ENCODE measurements around the gene SLC5A7.
A peak's percentile ranks its signal among the peaks of the same experiment; 100 is the strongest.

The SLC5A7 gene

GRCh38 chr2:107986278-107987217 is at the start of gene SLC5A7:
Gene SLC5A7, plus strand, starts transcription at chr2:107986524. Its CDS starts 1,632 bp downstream, at chr2:107988156.
- peak in 1 of 2 experiments; percentile 29 for DNase-seq

DNA sequence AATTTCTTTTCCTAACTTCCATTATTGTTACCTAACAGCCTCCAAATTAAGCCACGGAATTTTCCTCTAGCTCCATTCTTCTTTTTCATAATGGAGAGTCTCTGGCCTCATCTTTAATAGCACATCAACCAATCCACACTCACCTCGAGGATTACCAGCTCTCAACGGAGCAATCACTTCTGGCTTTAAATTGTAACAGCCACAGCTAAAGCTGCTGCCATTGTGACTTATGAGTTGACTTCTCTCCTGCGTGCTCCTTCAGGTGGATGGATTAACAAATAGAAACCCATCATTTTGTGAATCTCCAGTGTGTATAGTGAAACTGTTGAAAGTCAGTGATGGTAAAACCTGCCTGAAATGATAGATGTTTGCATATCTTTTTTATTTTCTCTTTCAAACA is 24.9 kb upstream of the SLC5A7 start:
- no peak for DNase-seq

DNA sequence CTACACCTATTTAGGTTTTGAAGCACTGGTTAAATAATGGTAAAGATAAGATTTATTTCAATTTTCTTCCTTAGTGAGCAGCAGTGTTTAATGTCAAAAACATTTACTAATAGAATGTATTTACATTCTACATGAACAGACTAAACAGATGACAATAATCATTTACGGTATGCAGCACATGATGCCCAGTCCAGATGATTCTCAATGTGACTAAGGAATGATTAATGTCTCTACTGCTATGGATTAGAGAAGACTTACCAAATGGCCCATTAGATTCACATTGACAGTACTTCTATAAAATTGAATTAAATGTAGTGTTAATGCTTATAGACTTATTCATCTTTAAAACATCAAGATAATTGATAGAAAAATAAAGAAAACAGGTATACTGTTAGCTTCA is 22.1 kb upstream of the SLC5A7 start:
- DNase-seq = no peak

- DNase-seq = no peak
Observed at GRCh38 chr2:107984707-107985106, 1.6 kb upstream of the SLC5A7 start.

- DNase-seq = no peak
Observed at GRCh38 chr2:107988108-107988507, 1.8 kb downstream of the SLC5A7 start.

- DNase-seq = no peak
Observed at GRCh38 chr2:107989445-107989844, 3.1 kb downstream of the SLC5A7 start.

DNA sequence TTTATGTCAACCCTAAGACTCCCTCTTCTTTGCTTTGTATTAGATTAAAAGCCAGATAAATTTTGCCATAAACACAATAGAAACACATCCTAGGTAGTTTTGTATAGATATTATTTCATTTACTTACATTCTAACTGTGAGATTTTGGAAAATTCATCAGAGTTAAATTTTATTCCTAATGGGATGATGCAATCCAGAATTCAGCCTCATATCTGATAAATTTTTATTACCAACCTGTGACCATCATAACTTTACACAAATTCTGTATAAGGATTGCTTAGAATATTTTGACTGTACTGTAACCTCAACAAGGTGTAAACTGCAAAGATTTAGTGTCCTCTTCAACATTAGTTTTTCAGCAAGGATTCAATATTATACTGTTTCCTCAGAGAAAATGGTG is 4.4 kb downstream of the SLC5A7 start:
- no peak for DNase-seq

GRCh38 chr2:107992069-107992468 is 5.7 kb downstream of the SLC5A7 start:
- no peak for DNase-seq

- DNase-seq = no peak
Observed at GRCh38 chr2:107999158-107999557, 12.8 kb downstream of the SLC5A7 start.

GRCh38 chr2:108010912-108011591 is 24.7 kb downstream of the SLC5A7 start:
- no peak for DNase-seq

GRCh38 chr2:108013305-108013704 is 27.0 kb downstream of the SLC5A7 start:
- DNase-seq = no peak

GRCh38 chr2:108022628-108023027 is 36.3 kb downstream of the SLC5A7 start:
- DNase-seq = no peak

GRCh38 chr2:108023776-108024175 is 37.5 kb downstream of the SLC5A7 start:
- DNase-seq = no peak

GRCh38 chr2:108026092-108026794 is 39.9 kb downstream of the SLC5A7 start:
- DNase-seq = no peak

GRCh38 chr2:108029496-108029895 is 43.2 kb downstream of the SLC5A7 start:
- DNase-seq = peak in 1 of 2 experiments; percentile 15

- no peak for DNase-seq
Observed at GRCh38 chr2:108029912-108030311, 43.6 kb downstream of the SLC5A7 start.

GRCh38 chr2:108031471-108031941 is 45.2 kb downstream of the SLC5A7 start:
- DNase-seq = no peak

GRCh38 chr2:108034843-108035242 is 48.5 kb downstream of the SLC5A7 start:
- peak in 1 of 2 experiments; percentile 6 for DNase-seq

DNA sequence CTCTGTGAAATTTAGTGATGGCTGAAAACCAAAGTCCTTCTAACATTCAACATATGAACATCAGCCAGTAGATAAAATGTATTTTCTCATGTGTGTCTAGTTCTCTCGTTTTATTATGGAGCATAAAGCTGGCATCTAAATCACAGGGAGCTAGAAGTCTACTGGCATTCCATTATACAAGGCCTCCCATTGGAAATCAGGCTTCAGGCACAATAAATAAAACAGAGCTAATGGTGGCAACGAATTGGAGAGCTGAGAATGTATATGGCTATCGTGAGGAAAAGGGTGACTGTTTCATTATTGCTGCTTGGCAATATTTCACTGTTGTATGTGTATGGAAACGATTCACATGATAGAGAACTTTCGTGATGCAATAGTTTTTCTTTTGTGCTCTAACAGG is 62.4 kb downstream of the SLC5A7 start:
- DNase-seq = no peak

- DNase-seq = no peak
Observed at GRCh38 chr2:108058576-108059137, 72.3 kb downstream of the SLC5A7 start.

DNA sequence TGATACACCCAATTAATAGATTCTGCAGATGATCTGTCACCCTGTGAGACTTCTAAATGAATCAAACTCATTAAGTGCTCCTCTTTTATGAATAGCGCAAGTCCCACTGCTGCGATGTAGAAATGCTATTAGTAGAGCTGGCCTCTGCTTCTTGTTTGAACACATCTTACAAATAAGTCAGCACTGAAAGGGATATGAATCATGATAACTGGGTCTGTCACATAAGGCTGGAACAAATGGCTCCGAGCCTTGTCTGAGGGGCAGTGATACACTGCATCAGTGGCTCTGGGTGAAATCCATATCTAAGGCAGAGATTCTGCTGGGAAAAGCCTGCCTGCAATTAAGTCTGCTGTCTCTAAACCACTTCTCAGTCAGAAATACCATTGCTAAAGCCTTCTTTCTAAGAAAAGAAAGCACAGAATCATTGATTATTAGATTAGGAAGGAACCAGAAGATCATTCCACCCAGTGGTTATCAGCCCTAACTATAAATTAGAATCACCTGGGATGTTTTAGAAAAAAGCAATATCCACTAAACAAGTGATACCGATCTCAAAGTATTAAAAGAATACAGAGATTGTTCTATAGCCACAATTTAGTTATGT is 75.2 kb downstream of the SLC5A7 start:
- no peak for DNase-seq
